Endothelial cell of hepatic sinusoid (primary cell): ENCODE results near the gene CCDC182.

Source experiments
- in situ Hi-C: cut with HindIII; loops from 2 replicates; pipeline ENCODE4 v1.10.0; 2017; ENCODE audit warnings: low sequenced_read_pairs

The CCDC182 gene

DNA sequence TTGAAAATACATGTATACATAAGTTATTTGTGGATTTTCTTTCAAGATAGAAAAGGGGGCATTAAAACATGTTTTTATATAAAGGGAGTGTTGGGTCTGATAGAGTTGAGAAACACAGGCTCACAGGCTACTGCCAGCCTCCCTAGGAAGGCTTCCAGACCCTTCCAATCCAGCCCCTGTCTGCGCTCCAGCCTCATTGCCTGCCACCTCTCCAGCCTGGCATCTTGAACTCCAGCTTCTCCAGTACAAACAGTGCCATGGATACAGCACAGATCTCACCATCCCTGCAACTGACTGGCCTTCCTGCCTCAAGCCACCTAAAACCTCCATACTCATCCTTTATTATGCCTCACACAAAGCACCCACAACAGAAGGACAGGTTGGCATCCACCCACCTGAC is 40.7 kb downstream of the CCDC182 start:
- in situ Hi-C loops: no loop called here

DNA sequence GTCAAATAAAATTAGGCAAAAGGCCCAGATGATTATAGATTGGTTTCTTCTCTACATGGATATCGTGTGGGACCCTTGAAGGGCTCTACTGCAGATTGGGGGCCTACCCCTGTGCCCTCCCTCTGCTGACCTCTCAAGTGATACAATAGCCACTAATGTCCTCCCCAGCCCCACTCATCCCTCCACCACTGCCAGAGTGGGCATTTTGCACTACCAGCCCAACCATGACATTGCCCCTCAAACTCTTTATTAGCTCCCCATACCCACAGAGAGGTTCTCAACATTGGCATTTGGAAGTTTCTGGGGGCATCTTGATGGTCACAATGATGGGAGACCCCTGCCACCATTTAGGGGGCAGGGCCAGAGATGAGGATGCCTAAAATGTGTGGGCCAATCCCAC is 41.8 kb downstream of the CCDC182 start:
- in situ Hi-C loops: no loop called here

DNA sequence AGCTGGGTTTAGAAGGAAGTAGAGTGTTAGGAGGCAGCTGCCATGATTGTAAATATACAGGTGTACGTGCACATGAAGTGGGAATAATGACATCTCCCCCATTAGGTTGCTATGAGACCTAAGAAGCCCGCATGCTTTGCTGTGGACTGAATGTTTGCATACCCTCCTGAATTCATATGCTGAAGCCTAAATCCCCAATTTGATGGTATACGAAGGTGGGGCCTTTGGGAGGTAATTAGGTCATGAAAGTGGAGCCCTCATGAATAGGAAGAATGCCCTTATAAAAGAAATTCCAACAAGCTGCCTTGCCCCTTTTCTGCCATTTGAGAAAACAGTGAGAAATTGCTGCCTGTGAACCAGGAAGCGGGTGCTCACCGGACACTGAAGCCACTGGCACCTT is 44.0 kb downstream of the CCDC182 start:
- in situ Hi-C loops: no loop called here

DNA sequence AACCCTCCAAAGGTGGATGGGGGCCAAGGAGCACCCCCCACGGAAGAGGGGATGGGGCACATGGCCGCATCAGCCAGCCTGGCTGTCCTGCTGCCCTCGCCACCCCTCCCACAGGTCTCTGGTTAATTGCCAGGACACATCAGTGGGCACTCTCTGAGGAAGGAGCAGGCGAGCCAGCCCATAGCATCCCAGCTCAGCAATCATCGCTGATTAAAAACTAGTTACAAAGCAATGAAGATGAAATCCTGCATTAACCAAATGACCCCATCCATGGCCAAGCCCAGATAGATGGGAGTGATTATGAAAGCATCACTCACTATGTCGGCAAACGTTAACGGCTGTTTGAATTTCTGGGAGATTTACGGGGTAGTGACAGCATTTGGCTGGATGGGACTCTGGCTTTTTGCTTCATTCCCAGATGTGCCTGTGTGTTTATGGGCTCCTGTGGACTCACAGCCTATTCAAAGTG is 45.3 kb downstream of the CCDC182 start:
- in situ Hi-C loops: no loop called here

DNA sequence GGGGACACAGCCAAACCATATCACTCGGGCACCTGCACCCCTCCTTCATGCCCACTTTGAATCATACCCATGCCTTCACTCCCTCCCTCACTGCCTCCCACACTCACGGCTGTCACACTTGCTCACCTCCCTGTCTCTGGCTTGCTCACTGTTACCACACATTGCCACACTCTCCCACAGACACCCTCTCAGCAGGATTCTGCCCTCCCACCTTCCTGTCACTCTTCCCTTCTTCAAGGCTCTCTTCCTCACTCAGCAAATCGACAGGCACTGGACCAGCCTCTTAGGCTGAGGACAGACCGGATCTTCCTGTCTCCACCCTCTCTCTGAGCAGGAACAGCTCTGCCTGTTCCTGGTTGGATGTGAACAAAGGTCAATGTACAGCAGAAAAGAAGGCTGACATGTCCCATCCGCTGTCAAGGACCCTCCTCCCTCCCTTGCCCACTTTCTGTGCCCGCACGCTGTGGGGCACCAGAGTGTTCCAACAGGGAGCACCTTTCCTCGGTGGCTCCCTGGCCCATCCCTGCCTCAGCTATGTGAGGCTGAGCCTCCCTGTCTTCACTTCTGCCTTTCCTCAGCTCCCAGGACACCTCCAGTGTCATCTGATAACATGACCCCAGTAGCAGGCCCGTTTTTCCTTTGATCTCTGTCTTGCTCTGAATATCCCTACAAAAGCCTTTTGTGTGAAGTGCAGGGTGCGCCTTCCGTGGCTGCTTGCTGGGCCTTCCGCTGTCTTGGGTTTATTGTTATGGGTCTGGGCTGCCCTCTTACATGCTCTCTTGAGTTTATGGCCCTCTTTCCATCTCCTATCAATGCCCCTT is 47.0 kb downstream of the CCDC182 start:
- in situ Hi-C loops: no loop called here

DNA sequence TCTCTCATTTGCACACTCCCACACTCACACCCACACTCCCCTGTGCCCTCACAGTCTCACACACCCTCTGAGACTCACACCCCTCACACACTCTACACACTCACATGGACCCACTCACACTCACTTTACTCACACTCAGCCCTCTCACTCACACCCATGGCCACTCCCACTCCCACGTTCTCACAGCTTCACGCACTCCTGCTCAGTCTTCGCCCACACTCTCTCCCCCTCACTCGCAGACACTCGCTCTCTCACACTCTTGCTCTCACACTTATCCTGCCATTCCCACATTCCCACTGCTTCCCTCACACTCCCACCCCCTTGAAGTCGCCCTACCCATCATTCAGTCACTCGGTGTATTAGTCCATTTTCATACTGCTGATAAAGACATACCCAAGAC is 47.9 kb downstream of the CCDC182 start:
- in situ Hi-C loops: no loop called here

DNA sequence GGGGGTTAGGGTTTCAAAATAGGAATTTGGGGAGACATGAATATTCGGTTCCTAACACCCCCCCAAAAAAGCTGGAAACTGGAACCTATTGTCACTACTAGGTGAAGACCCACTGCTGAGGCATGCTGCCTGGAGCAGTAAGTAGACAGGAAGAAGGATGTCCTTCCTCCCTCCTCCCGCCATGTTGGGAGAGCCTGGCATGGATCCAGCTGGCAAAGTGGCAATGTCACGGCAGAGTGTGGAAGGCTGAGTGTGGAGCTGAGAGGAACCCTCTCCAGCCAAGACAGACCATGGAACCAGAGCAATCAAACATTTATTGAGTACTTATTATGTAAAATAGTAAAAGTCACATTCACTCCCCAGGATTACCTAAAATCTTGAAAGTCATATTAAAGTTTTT is 49.0 kb downstream of the CCDC182 start:
- in situ Hi-C loops: no loop called here
